Right lobe of liver (tissue), 4 donors: Measurements from ENCODE around the gene VPS35L.

Experiments used
- CTCF ChIP-seq, 4 donors: fragments of 200-600 bp in 3 of 4; fragments of 450-650 bp in 1 of 4; IDR thresholded peaks; one replicate each; pipeline versions ENCODE4 v1.5.1 to v1.8.0; 2016 to 2022; ENCODE audit warnings: antibody characterized with exemption in 4 of 4, mild to moderate bottlenecking in 2 of 4
- POLR2A ChIP-seq: fragments of 450-650 bp; IDR thresholded peaks from one replicate; pipeline ENCODE4 v1.6.1; 2017; ENCODE audit warnings: antibody characterized with exemption, mild to moderate bottlenecking
- donor health status: DM: no; HTN: no; CAD: no.
- donor health status: DM: no; HTN: no; CAD: no.
- donor health status: DM: no; HTN: yes; CAD: no.

- TF ChIP-seq CTCF (IDR thresholded peaks at IDR 0.05) (no peak), POLR2A (no peak)
Measured at GRCh38 chr16:19696961-19697360, 141.5 kb downstream of the VPS35L start.
